ENCODE results near the gene DDRGK1.

DDRGK1 gene

DNA sequence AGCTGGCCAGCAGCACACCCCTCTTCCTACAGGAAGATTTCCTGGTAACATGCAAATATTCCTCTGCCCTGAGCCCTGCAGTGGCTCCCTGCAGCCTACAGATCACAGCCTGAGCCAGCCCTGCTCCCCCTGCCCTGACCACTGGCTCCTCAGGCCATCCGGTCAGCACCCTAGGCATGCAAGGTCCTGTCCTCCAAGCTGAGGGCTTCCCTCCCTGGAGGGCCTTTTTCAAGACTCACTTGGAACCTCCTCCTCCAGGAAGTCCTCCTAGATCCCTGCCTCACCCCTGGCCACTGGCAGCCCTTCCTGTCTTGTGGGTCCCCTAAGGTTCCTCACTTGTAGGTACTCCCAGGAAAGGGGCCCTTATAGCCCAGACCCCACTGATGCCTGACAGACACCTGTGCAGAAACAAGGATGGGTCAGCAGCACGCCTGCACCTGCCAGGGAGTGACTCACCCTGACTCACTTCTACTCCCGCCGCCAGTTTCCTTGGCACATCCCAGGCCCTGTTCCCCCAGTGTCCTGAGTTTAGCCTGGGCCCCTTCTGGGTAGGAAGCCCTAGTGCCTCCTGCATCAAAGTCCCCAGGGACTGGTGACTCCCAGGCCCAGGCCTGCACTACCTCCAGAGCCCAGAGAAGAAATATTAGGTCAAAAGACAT is 31.3 kb upstream of the DDRGK1 start:
- DNase-seq (ENCODE audit: low spot score), result peak; percentile 56

DNA sequence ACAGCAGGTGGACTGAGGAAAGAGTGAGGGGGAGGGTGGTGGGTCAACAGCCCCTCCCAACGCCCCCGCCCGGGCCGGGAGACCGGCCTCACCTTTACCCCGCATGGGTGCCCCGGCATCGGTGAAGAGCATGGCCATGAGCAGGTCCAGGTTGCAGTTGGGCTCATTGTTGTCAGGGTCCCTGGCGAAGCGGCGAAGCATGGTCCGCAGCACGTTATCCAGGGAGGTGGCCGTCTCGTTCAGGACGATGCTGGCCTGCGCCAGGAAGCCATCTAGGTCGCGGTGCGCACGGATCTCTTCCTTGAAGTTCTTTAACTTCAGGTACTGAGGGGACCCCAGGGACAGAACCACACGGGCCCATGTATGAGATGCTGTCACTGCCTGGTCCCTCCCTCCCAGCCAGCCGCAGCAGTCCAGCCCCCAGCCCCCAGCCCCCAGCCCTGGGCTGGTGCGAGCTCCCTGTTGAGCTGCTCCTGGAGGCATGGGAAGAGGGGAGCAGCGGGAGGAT is 29.6 kb upstream of the DDRGK1 start:
- DNase-seq (ENCODE audit: low spot score), result no peak

DNA sequence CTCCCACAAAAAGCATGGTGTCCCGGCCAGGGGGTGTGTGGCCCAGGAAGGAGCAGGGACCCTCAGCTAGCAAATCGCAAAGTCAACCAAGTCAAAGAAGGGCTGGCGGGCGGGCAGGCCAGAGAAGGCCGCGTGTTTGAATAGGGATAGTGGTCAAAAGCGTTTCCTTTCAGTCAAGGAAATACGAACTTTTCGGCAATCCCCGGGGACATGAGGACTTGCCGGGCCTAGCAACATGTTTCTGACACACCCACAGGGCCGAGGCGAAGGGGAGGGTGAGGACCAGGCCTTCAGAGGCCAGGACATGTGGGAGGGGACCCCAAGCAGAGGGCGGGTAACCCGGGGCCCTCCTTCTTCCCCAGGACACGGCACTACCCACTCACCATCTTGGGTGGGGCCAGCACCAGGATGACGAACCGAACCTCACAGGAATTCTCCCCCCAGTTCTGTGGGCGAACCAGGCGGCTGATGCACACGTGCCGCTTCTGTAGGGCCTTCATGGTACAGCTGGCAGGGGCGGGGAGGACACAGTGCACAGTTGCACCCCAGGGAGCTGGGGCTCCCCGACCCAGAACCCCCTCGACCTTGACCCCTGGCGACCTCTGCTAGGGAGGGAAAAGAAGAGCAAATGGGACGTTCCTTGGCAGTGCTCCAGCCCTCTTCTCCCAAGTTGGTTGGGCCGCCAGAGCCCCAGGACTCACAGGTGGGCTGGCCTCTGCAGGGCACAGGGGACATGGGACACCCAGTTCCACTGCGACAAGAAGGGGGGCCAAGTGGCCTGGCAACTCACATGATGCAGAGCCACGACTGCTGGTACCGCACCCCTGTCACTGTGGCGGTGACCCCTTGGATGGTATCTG is 28.9 kb upstream of the DDRGK1 start:
- no peak for DNase-seq (ENCODE audit: low spot score)

DNA sequence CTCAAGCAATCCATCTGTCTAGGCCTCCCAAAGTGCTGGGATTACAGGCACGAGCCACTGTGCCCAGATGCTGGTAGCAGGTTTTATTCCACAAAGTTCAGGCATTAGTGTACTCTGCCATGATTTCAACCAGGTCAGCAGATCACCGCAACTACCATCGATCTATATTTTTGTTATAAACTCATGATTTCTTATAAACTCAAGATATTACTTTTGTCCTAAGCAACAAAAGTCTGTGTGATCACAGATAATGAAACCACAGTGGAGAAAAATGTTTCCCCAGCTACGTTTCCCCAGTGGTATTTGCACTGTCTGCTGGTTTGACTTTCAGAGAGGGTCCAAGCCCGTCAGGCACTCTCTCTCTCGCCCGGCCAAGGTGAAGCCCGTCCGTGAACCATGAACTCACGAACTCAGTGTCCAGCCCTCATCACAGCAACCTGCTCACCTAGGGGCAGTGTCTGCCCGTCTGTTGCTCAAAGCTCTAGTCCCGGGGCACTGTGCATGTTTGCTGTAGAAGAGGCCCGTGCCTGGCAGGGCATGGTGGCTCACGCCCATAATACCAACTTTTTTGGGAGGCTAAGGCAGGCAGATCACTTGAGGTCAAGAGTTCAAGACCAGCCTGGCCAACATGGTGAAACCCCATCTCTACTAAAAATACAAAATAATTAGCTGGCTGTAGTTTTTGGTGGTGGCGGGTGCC is 27.6 kb upstream of the DDRGK1 start:
- no peak for DNase-seq (ENCODE audit: low spot score)

DNA sequence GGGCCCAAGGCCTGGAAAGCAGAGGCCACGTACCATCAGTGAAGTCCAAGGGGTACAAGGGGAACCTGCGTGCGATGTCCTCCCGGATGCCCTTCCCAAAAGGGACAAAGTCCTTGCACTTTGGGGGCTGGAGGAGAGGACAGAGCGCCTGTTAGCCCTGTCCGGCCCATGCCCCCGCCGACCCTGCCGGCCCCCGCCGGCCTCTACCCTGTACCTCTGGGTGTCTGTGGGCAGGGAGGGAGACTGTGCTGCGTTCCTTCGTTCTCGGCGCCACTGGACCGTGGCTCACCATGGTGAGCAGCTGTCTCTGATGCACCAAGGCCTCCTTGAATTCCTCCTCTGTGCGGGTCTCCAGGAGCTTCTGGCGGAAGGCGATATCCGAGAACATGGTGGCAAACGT is 26.6 kb upstream of the DDRGK1 start:
- no peak for DNase-seq (ENCODE audit: low spot score)

DNA sequence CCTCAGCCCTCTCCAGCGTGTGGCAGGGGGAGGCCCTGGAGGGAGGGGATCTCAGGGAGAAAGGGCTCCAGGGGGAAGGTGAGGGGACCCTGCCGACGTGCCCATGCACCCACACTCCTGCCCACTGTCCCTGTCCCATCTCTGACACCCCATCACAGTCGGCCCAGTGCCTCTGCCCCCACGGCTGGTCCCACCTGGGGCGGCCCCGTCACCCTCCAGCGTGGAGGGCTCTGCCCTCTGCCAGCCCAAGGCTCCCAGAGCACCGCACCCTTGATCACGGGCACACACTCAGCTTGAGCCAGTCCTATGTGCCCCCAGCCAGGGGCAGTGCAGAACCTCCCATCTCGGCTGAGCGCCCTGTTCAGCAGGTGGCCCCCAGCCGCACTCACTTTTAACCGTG is 25.3 kb upstream of the DDRGK1 start:
- no peak for DNase-seq (ENCODE audit: low spot score)

DNA sequence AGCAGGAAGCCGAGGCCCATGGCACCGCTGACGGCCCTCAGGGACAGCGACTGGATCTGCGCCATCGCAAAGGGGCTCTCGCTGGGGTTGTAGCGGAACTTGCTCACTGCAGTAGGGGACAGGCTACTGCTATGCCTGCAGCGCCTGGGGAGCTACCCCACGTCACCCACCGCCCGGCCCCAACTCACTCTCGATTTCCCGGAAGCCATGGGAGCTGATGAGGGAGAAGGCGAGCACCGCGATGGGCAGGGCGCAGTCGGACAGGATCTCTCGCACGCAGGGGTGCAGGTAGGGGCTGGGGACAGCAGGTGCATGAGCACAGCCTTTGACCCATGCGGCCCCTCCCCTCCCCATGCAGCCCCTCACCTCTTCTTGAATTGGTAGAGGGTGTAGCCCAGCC is 24.7 kb upstream of the DDRGK1 start:
- DNase-seq (ENCODE audit: low spot score), result no peak

DNA sequence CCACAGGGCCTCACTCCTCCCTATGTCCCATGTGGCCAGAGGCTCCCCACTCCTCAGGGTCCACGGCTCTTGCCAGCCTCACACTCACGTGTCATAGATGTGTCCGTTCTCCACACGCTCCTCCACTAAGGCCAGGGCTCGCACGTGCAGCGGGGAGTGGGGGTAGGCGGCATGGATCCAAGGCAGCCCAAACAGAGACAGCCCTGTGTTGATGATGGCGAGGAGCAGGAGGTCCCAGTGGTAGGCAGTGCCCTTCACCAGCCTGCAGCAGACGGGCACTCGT is 24.2 kb upstream of the DDRGK1 start:
- no peak for DNase-seq (ENCODE audit: low spot score)

DNA sequence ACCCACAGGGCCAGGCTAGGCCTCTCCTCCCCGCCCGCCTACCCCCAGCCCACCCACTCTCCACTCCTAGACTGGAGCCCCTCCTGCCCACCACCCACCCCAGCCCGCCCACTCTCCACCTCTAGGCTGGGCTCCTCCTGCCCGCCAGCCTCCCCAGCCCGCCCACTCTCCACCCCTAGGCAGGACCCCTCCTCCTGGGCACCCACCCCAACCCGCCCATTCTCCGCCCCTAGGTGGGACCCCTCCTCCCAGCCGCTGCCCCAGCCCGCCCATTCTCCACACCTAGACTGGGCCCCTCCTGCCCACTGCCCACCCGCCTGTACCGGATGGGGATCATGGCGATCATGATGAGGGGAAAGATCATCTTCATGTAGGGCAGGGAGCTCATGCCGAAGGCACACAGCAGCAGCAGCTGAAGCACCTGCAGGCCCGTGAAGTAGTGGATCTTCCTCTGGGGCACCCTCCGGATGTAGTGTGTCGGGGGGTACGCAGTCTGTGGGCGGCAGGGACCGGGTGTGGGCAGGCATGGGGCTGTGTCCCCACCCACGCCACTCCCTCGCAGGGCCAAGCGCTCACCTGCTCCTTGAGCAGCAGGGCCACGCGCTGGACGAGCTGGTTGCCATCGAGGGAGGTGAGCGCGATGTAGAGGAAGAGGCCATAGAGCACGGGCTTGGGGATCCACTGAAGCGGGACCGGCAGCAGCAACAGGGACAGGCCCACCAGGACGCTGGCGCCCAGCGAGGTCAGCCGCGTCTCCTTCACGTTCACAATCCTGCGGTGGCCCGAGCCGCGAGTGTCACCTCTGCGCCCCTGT is 23.7 kb upstream of the DDRGK1 start:
- no peak for DNase-seq (ENCODE audit: low spot score)

DNA sequence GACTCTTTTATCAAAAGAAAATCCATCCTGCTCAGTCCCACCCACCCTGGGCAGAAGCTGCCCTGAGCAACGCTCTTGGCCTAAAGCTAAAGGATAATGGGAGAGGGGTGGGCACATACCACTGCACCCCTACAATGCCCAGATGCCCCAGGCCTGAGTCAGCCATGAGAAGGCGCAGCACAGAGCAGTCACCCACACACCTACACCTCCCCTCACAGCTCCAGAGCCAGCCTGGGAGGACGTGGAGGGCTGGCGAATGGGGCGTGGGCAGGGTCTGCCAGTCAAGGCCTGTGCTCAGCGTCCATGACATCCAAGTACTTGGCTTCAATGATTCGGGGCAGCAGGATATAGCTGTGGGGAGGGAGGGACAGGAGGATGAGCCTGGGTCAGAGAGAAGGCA is 23.0 kb upstream of the DDRGK1 start:
- DNase-seq (ENCODE audit: low spot score), result no peak

DNA sequence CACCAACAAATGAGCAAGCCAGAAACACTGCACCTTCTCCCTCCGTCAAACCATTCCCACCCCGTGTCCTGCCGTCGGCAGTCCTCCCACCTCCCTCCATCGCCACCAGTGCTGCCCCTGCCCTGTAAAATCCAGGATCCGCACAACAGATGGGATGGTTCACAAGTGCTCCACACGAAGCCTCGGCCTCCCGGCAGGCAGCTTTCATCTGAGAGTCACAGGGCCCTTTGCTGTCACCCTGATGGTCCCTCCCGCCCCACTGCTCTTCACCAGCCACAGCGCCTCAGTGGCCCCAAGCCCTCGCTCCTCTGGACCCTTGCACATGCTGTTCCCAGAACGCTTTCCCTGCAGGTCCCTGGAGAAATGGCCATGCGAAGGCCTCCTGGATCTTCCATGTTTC is 22.4 kb upstream of the DDRGK1 start:
- DNase-seq (ENCODE audit: low spot score), result no peak

DNA sequence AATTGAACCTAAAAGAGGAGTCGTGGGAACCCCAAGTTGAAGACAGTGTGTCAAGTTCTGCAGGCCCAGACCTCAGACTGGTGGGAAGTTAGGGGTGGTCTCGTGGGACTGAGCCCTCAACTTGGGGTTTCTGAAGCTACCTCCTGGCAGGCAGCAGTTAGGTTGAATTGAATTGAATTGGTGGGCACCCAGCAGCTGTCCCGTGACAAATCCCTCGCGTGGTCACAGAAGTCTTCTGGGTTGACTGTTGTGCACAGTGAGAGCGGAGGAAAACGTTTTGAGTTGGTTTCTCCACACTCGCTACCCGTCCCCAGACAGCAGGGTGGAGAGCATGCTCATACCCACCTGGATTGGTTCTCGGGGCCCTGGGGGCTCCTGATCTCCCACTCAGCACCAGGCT is 21.6 kb upstream of the DDRGK1 start:
- DNase-seq (ENCODE audit: low spot score), result no peak

DNA sequence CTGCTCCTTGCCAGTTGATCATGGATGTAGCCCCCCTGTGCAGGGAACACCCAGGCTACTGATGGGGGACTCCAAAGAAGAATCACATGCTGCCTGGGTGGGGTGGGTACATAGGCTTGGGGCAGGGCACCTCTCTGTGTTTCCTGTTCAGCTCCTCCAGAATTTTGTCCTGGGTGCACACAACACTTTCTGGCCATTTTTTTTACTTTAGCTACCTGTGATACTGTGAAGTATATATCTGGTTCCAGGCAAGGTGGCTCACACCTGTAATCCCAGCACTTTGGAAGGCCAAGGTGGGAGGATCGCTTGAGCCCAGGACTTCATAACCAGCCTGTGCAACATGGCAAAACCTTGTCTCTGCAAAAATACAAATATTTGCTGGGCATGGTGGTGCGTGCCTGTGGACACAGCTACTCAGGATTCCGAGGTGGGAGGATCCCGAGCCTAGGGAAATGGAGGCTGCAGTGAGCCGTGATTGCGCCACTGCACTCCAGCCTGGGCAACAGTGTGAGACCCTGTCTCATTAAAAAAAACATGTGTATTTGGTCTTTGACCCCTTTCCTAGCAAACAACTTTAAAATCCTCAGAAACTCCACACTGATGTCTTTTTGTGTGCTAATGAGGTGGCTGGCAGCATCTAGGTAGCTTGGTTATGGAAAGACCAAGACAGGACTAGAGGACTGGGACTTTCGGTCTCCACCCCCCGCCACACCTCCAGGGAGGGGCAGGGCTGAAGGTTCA is 20.4 kb upstream of the DDRGK1 start:
- no peak for DNase-seq (ENCODE audit: low spot score)

DNA sequence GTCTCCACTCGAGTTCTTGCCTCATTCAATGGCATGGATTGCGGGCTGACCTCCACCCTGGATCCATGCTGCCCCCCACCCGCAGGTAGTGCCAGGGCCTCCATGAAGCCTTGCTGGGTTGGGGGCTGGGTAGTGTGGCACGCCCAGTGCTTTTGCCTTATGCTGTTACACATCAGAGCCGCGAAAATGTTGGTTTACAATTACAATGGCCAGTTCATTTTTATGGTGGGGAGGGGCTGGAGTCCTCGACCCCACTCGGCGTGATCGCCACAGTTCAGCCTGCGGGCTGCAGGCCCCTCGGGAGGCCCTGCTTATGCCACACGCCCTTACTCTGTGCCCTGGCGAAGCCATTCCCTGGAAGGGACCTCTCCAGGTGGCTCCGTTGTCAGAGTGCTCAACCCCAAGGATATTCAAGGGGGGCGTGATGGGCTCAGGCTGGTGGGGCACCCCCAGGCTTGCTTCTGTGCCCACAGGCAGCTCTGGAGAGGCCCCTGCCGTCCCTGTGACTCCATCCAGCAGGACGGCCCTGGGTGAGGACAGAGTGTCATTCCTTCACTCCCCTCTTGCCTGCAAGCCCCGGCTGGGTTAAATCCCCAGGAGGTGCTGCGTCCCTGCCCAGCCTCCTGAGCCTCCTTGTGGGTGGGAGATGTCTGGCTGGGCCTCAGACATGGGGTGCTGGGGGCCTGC is 19.7 kb upstream of the DDRGK1 start:
- no peak for DNase-seq (ENCODE audit: low spot score)

DNA sequence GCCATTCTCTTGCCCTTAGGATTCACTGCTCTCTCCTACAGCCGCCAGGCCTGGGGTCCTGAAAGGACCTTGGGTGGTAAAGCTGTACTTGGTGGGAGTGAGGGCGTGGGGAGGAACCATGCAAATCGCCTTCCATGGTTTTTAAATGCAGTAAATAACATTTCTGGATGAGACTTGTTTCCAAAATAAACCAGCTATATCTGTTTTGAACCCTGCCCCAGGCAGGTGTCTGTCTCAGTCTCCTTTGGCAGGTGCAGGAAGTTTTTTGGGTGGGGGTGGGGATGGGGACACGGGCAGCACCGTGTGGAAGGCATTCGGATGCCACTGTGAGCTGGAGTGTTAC is 19.1 kb upstream of the DDRGK1 start:
- DNase-seq (ENCODE audit: low spot score), result no peak

DNA sequence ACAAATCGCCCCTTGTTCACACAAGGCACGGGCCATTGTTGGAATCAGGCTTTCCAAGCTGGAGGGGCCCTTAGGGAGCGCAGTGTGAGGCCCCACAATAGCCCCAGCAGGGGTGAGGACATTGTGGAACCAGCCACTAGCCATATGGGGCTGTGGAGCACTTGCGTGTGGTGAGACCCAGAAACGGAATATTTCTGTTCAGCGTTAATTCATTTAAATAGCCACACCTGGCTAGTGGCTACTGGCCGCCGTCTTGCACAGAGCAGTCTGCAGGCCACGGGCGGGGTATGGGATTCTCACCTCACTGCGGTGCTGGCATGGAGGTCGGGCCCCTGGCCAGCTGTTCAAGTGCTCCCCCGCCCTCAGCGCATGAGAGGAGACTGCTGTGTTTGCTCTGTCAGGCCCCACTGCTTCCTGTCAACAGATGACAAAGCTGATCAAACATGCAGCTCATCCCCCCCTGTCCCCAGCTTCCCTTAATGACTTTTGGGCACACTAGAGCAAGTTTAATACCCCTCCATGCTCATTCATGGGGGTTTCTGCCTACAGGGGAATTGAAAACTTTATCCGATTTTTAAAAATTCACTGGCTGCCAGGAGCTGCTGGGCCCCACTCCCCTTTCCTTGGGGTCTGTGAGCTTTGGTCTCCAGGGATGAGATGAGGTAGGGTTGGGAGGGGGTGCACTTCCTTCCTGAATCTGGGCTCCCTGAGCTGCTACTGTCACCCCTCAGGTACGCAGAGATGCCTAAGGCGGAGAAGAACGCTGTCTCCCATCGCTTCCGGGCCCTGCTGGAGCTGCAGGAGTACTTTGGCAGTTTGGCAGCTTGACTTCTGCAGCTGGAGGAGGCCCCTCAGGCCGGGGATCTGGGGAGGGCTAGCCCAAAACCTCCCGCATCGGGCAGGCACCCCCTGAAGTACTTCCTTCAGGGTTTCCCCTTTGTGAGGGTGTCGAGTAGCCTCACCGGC is 18.4 kb upstream of the DDRGK1 start:
- DNase-seq (ENCODE audit: low spot score), result no peak

DNA sequence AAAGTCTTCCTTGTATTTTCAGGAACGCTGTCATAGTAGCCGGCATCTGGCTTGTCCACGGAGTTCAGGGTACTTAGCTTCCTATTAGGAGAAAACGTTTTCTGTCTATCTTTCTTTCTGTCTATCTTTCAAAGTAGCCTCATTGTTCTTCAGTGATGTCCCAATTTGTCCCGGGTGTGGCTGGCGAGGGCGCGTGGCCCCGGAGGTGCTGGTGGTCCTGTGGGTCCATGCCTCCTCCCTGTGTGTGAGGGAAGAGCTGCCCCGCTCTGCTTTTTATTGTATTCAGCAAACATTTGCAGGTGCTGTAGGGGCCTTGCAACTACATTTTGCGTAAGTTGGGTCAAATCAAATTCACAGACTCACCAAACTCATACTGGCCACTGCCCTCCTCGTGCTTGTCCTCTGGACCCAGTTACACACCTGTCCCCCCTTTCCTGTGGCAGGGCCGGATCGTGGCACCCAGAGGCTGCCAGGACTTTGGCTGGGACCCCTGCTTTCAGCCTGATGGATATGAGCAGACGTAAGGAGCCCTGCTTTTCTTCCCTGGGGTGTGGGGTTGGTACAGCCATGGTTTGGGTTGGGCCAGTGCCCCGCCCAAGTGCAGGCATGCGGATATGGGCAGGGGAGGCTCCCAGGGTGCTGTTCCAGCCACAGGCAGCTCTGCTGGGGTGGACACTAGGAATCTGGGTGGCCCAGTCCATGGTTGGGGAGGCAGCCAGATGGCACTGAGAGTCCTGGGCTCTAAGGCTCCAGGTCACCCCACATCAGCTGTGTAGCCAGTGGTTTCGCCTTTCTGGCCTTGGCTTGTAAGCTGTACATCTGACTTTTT is 17.1 kb upstream of the DDRGK1 start:
- peak; percentile 52 for DNase-seq (ENCODE audit: low spot score)

DNA sequence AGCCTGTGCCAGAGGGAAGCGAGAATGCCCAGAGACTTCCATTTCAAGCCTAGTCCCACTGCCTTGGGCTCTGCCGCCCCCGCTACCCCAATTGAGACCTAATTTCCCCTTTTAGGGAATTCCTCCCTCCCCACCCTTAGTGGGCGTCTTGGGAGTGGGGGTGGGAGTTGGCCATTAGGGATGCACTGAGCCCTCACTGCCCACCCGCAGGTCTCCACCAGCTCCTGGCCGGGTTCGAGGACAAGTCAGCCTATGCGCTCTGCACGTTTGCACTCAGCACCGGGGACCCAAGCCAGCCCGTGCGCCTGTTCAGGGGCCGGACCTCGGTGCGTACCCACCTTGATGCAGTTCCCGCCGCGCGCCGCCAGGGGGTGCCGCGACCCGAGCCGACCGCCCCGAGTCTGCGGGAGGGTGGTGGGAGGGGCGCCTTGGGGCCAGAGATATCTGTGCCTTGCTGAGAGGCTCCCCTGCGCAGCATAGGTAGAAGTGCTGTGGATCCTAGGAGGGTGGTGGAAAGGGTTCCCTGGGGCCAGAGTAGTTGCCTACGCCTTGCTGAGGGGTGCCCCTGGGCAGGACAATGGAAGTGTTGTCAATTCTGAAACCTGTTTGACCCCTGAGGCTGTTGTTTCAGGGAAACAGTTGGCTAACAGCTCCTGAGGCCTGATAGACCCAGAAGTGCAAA is 14.0 kb upstream of the DDRGK1 start:
- no peak for DNase-seq (ENCODE audit: low spot score)
